GM23248 (cell line): ENCODE measurements around the gene TNFRSF19.

Experiments
- EZH2 ChIP-seq: fragments of 200-600 bp; sonication (generic); IDR thresholded peaks from 2 replicates; pipeline ENCODE4 v1.6.1; 2018; ENCODE audit warnings: antibody characterized with exemption, mild to moderate bottlenecking; ENCODE audit not compliant: insufficient read depth, poor library complexity, severe bottlenecking
- EZH2phosphoT487 ChIP-seq: fragments of 200-600 bp; sonication (generic); IDR thresholded peaks from 2 replicates; pipeline ENCODE4 v1.6.1; 2018; ENCODE audit warnings: antibody characterized with exemption, moderate library complexity, mild to moderate bottlenecking, low read depth; ENCODE audit not compliant: insufficient read depth

GRCh38 chr13:23557733-23558132 is 12.5 kb upstream of the TNFRSF19 start:
- no peak for TF ChIP-seq EZH2
- TF ChIP-seq EZH2phosphoT487: no peak
